Lung (tissue), 12 donors: ENCODE results near the gene LCN2. TPM values are rescaled to one million over a fixed set of nuclear protein-coding genes. Genes with fewer than 3 reads are reported as not detected.

Source experiments
- ATAC-seq: fragments of 200-7000 bp; cut with Tn5 transposase; one replicate; pipeline ENCODE4 v1.9.1; 2020; ENCODE audit warnings: moderate number of reproducible peaks; ENCODE audit not compliant: insufficient read depth, low FRiP score
- DNase-seq, 3 donors: peaks; one replicate each; pipeline ENCODE4 v3.0.0-alpha.2; 2013 to 2017
- H3K27ac ChIP-seq, 2 donors: one replicate each; pipeline ENCODE4 v1.5.1; 2013; ENCODE audit warnings: mild to moderate bottlenecking in 2 of 2, moderate library complexity in 2 of 2, control low read depth in 1 of 2, inconsistent platforms in 1 of 2, low read depth in 1 of 2, low read length in 1 of 2
- H3K27me3 ChIP-seq, 3 donors: one replicate each; pipeline ENCODE4 v1.5.1; 2013; ENCODE audit warnings: low read length in 2 of 3; ENCODE audit not compliant: control insufficient read depth in 3 of 3, insufficient read depth in 3 of 3
- H3K36me3 ChIP-seq, 4 donors: one replicate each; pipeline ENCODE4 v1.5.1; 2013; ENCODE audit warnings: low read length in 4 of 4, mild to moderate bottlenecking in 1 of 4, moderate library complexity in 1 of 4; ENCODE audit not compliant: control insufficient read depth in 4 of 4, insufficient read depth in 4 of 4
- H3K4me1 ChIP-seq, 5 donors: one replicate each; pipeline ENCODE4 v1.5.1; 2013; ENCODE audit warnings: low read length in 5 of 5, mild to moderate bottlenecking in 2 of 5, moderate library complexity in 1 of 5; ENCODE audit not compliant: control insufficient read depth in 5 of 5, insufficient read depth in 5 of 5
- H3K4me3 ChIP-seq: one replicate; pipeline ENCODE4 v1.5.1; 2013; ENCODE audit warnings: mild to moderate bottlenecking, control low read depth, moderate library complexity
- H3K9ac ChIP-seq, 2 donors: one replicate each; pipeline ENCODE4 v1.5.1; 2013; ENCODE audit warnings: low read length in 2 of 2, control low read depth in 1 of 2; ENCODE audit not compliant: insufficient read depth in 1 of 2
- H3K9me3 ChIP-seq, 4 donors: one replicate each; pipeline ENCODE4 v1.5.1; 2013; ENCODE audit warnings: low read length in 3 of 4, mild to moderate bottlenecking in 1 of 4, moderate library complexity in 1 of 4; ENCODE audit not compliant: control insufficient read depth in 4 of 4, insufficient read depth in 3 of 4
- CTCF ChIP-seq: IDR thresholded peaks from 2 replicates; pipeline ENCODE4 v1.5.1; 2012; ENCODE audit warnings: mild to moderate bottlenecking; ENCODE audit errors: control extremely low read depth, extremely low read depth
- WGBS, 2 donors: extraction: QIAGEN DNeasy Blood & Tissue Kit; methylation state at CpG; one replicate each; pipeline ENCODE4 v1.1.7; 2013; 5-methylcytosine and 5-hydroxymethylcytosine counted together
- polyA plus RNA-seq, 2 donors: library from polyadenylated mRNA; stranded (reverse); fragments of 200-250 nt; gene quantifications; one replicate each; pipeline ENCODE4 v1.2.1, GENCODE V29; 2013
- total RNA-seq, 2 donors: library from RNA; depleted of rRNA in 1 of 2; stranded (reverse); fragments of >200 nt in 1 of 2; gene quantifications; one replicate each; pipeline ENCODE4 v1.2.1, GENCODE V29; 2014 to 2021
- donor health status: control.
- donor health status: control.
- donor health status: Bipolar disorder and iron deficiency.
- donor health status: healthy.
- donor health status: DM: yes; HTN: yes; CAD: no.

The LCN2 gene
- total and polyA plus RNA-seq, 4 donors = 114 to 842 (median 295) TPM

DNA sequence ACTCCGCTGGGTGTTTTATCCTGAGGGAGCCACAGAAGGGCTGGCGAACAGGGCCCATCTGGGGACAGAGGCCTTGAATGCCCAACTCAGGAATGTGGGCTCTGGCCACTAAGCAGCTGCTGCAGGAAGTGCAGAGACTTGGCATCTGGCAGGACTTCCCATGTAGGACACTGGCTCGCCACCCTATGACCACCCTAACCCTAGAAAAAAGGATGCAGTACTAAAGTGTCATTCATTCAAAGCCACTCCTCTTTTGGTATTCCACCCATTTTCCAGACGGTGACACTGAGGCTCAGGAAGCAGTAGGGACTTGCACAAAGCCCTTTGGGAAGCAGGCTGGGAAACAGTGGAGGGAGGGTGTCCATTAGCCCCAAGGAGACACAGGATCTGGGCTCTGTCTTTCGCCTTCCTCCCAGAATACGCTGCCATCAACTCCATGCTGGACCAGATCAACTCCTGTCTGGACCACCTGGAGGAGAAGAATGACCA, 13.8 kb downstream of the LCN2 start:
- H3K4me3 ChIP-seq = no peak overlapping the region
- H3K9me3 ChIP-seq = no peaks in the 10 kb centered on the region
- no peak overlapping the region for H3K27ac ChIP-seq
- no peaks in the 10 kb centered on the region for H3K27me3 ChIP-seq
- 96% methylated on average over 6 of the region's 6 CpGs for WGBS, 2 donors
- TF ChIP-seq CTCF = no peak
- peaks cover 0 to 16% (median 3%) of the 10 kb centered on the region in 5 donors for H3K4me1 ChIP-seq
- H3K9ac ChIP-seq = no peak overlapping the region
- ATAC-seq (no peak), DNase-seq (no peak)
- H3K36me3 ChIP-seq = peaks cover 5 to 46% (median 23%) of the 10 kb centered on the region in 4 donors

DNA sequence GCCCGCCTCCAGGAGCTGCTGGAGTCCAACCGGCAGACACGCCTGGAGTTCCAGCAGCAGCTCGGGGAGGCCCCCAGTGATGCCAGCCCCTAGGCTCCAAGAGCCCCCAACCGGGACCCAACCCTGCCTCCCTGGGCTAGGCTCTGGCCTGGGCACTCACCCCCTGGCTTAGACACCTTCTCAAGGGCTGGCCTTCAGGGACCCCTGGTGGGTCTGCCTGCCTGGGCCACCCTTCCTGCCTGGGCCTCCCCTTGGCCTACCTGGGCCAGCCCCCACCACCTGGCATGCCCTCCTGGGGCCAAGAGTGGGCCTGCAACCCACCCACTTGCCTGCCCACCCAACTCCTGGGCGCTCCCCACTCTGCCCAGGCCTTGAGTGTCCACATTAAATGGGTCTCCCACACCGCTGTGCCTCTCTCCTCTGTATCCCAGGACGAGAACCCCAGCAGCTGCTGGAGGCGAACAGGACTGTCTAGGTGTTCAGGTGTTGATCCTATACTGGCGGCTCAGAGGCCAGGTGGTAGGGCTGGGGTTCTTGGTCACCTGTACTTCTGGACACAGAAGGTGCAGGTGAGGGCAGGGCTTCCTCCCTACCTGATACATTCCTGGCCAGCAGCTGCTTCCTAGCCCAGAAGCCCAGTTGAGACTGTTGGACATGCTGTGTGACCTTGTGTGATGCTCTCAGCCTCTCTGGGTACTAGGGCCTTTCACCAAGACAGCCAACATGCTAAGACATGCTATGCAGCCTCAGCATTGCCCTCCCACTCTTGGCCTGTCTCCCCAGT, 14.5 kb downstream of the LCN2 start:
- ATAC-seq (no peak), DNase-seq (no peak)
- Histone ChIP-seq H3K9ac (no peak overlapping the region), H3K4me3 (no peak overlapping the region), H3K27ac (no peak overlapping the region), H3K4me1 (peaks cover 0 to 16% (median 3%) of the 10 kb centered on the region in 5 donors), H3K9me3 (no peaks in the 10 kb centered on the region), H3K36me3 (peaks cover 9 to 49% (median 26%) of the 10 kb centered on the region in 4 donors), H3K27me3 (no peaks in the 10 kb centered on the region)
- no peak for TF ChIP-seq CTCF
- 97 to 98% methylated on average over 10 of the region's 10 CpGs for WGBS, 2 donors

- no peak overlapping the region for H3K4me3 ChIP-seq
- peaks cover 16 to 56% (median 32%) of the 10 kb centered on the region in 4 donors for H3K36me3 ChIP-seq
Measured at GRCh38 chr9:128164307-128164885, 15.1 kb downstream of the LCN2 start.

More at GRCh38 chr9:128164307-128164885, 15.1 kb downstream of the LCN2 start:
- H3K9me3 ChIP-seq = no peaks in the 10 kb centered on the region
- no peak for TF ChIP-seq CTCF
- ATAC-seq = no peak
- no peak overlapping the region for H3K9ac ChIP-seq
- WGBS, 2 donors = 79 to 81% methylated on average over 14 of the region's 14 CpGs
- peaks cover 0 to 14% (median under 1%) of the 10 kb centered on the region in 5 donors for H3K4me1 ChIP-seq
- DNase-seq = no peak
- no peak overlapping the region for H3K27ac ChIP-seq
- no peaks in the 10 kb centered on the region for H3K27me3 ChIP-seq
